Erythroblast (primary cell): ENCODE results near the gene CUX1.

ENCODE experiments used
- GATA1 ChIP-seq: IDR thresholded peaks from 2 replicates; pipeline ENCODE4 v1.6.1; 2011; ENCODE audit warnings: low read depth, mild to moderate bottlenecking, control low read depth, low read length, moderate library complexity
- POLR2A ChIP-seq: IDR thresholded peaks from 2 replicates; pipeline ENCODE4 v1.6.1; 2011; ENCODE audit warnings: mild to moderate bottlenecking, low read length

- TF ChIP-seq POLR2A (no peak), GATA1 (no peak)
Observed at GRCh38 chr7:102272917-102273748, 455.7 kb downstream of the CUX1 start.
